ENCODE data around the gene SIK3. TPM values are rescaled to one million over a fixed set of nuclear protein-coding genes. Genes with fewer than 3 reads are reported as not detected.

Gene SIK3
- total RNA-seq, 2 donors from 2014 or later = 37.2 to 43.5 TPM

- H3K4me1 ChIP-seq (ENCODE audit: control insufficient read depth, insufficient read depth, low read length) = no peaks in the 10 kb centered on the region
- H3K9me3 Mint-ChIP-seq = no peaks in the 10 kb centered on the region
- WGBS, 2 experiments (ENCODE audit: insufficient coverage in 1 of 2, insufficient read length in 1 of 2) = no CpG with 5 or more reads among the region's 2 CpGs
Observed at GRCh38 chr11:116938471-116939070, 159.7 kb downstream of the SIK3 start.

GRCh38 chr11:116936754-116937446 lies 161.3 kb downstream of the SIK3 start:
- TF ChIP-seq, protein P1, sequence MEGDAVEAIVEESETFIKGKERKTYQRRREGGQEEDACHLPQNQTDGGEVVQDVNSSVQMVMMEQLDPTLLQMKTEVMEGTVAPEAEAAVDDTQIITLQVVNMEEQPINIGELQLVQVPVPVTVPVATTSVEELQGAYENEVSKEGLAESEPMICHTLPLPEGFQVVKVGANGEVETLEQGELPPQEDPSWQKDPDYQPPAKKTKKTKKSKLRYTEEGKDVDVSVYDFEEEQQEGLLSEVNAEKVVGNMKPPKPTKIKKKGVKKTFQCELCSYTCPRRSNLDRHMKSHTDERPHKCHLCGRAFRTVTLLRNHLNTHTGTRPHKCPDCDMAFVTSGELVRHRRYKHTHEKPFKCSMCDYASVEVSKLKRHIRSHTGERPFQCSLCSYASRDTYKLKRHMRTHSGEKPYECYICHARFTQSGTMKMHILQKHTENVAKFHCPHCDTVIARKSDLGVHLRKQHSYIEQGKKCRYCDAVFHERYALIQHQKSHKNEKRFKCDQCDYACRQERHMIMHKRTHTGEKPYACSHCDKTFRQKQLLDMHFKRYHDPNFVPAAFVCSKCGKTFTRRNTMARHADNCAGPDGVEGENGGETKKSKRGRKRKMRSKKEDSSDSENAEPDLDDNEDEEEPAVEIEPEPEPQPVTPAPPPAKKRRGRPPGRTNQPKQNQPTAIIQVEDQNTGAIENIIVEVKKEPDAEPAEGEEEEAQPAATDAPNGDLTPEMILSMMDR (conservative IDR thresholded peaks at IDR 0.05) = no peak

More at GRCh38 chr11:116938471-116939070, 159.7 kb downstream of the SIK3 start:
- no peak overlapping the region for H3K27ac ChIP-seq (ENCODE audit: low read depth, low read length)
- H3K27me3 Mint-ChIP-seq (ENCODE audit: insufficient read depth) = no peaks in the 10 kb centered on the region
- H3K36me3 ChIP-seq (ENCODE audit: control insufficient read depth, insufficient read depth, low read length) = peaks cover 26% of the 10 kb centered on the region
- no peak overlapping the region for H3K4me3 ChIP-seq (ENCODE audit: low read length)
- peaks cover 7% of the 10 kb centered on the region for H3K9me3 ChIP-seq (ENCODE audit: control insufficient read depth, low read length)
- no peak overlapping the region for H3K27ac Mint-ChIP-seq
- no peak overlapping the region for H3K4me3 Mint-ChIP-seq
- H3K4me1 Mint-ChIP-seq = peaks cover 8% of the 10 kb centered on the region
- H3K36me3 Mint-ChIP-seq (ENCODE audit: low read depth) = peaks cover 23% of the 10 kb centered on the region
- H3K9ac ChIP-seq (ENCODE audit: extremely low read depth, low read length, poor library complexity, severe bottlenecking) = no peak overlapping the region
- no peaks in the 10 kb centered on the region for H3K27me3 ChIP-seq (ENCODE audit: control insufficient read depth, insufficient read depth, low read length, poor library complexity, severe bottlenecking)
- TF ChIP-seq, protein P1 (conservative IDR thresholded peaks at IDR 0.05) = no peak
- DNase-seq = no peak

DNA sequence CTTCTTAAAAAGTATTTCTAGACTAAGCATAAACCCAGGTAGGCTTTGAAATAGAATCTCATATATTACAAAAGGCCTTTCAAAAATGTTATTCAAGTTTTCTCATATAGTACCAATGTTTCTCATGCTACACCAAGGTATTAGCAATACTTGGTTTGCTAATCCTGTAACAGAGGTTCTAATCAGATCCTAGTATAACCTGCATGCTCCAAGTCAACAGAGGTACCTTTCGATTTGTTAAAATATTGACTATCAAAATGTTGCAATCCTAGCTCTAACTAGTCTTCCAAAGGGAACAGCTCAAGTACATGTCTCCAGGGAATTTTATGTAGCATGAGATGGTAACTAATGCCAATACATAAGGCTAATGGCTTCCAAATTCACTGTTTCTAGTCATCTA lies 162.7 kb downstream of the SIK3 start:
- Histone ChIP-seq H3K9me3 (ENCODE audit: control insufficient read depth, low read length) (peaks cover 7% of the 10 kb centered on the region), H3K27me3 (ENCODE audit: control insufficient read depth, insufficient read depth, low read length, poor library complexity, severe bottlenecking) (no peaks in the 10 kb centered on the region), H3K9ac (ENCODE audit: extremely low read depth, low read length, poor library complexity, severe bottlenecking) (no peak overlapping the region), H3K4me1 (ENCODE audit: control insufficient read depth, insufficient read depth, low read length) (no peaks in the 10 kb centered on the region), H3K27ac (ENCODE audit: low read depth, low read length) (no peak overlapping the region), H3K4me3 (ENCODE audit: low read length) (no peak overlapping the region), H3K36me3 (ENCODE audit: control insufficient read depth, insufficient read depth, low read length) (peaks cover 23% of the 10 kb centered on the region)
- WGBS, 2 experiments (ENCODE audit: insufficient coverage in 1 of 2, insufficient read length in 1 of 2) = 88 to 100% methylated on average over 1 of the region's 1 CpG
- H3K4me1 Mint-ChIP-seq = peaks cover 20% of the 10 kb centered on the region
- H3K36me3 Mint-ChIP-seq (ENCODE audit: low read depth) = peaks cover 24% of the 10 kb centered on the region
- TF ChIP-seq, protein P1 (conservative IDR thresholded peaks at IDR 0.05) = no peak
- H3K27me3 Mint-ChIP-seq (ENCODE audit: insufficient read depth) = no peaks in the 10 kb centered on the region
- DNase-seq = no peak
- H3K27ac Mint-ChIP-seq = no peak overlapping the region
- H3K9me3 Mint-ChIP-seq = peaks cover 1% of the 10 kb centered on the region
- no peak overlapping the region for H3K4me3 Mint-ChIP-seq

More at GRCh38 chr11:116936754-116937446, 161.3 kb downstream of the SIK3 start:
- no peak overlapping the region for H3K27ac Mint-ChIP-seq
- H3K36me3 ChIP-seq (ENCODE audit: control insufficient read depth, insufficient read depth, low read length) = peaks cover 28% of the 10 kb centered on the region
- whole genome bisulfite sequencing, 2 experiments (ENCODE audit: insufficient coverage in 1 of 2, insufficient read length in 1 of 2) = 80 to 93% methylated on average over 1 to 3 of the region's 3 CpGs
- H3K36me3 Mint-ChIP-seq (ENCODE audit: low read depth) = peaks cover 24% of the 10 kb centered on the region
- H3K9me3 ChIP-seq (ENCODE audit: control insufficient read depth, low read length) = peaks cover 7% of the 10 kb centered on the region
- DNase-seq = no peak
- peaks cover 7% of the 10 kb centered on the region for H3K4me1 Mint-ChIP-seq
- H3K4me3 ChIP-seq (ENCODE audit: low read length) = no peak overlapping the region
- no peaks in the 10 kb centered on the region for H3K27me3 ChIP-seq (ENCODE audit: control insufficient read depth, insufficient read depth, low read length, poor library complexity, severe bottlenecking)
- no peaks in the 10 kb centered on the region for H3K27me3 Mint-ChIP-seq (ENCODE audit: insufficient read depth)
- peaks cover 1% of the 10 kb centered on the region for H3K9me3 Mint-ChIP-seq
- H3K4me3 Mint-ChIP-seq = no peak overlapping the region
- H3K4me1 ChIP-seq (ENCODE audit: control insufficient read depth, insufficient read depth, low read length) = no peaks in the 10 kb centered on the region
- no peak overlapping the region for H3K27ac ChIP-seq (ENCODE audit: low read depth, low read length)
- no peak overlapping the region for H3K9ac ChIP-seq (ENCODE audit: extremely low read depth, low read length, poor library complexity, severe bottlenecking)
